H1 (cell line): ENCODE results near the gene SNTG2. TPM values are rescaled to one million over a fixed set of nuclear protein-coding genes. Genes with fewer than 3 reads are reported as not detected.

ENCODE experiments used
- CTCF ChIA-PET: fragments of 300-600 bp; sonication (Branson Sonifier 250); formaldehyde crosslinking; loops from one replicate; lab custom pipeline; 2021; ENCODE audit not compliant: partially characterized antibody; lab: Charles Lee
- POLR2A ChIA-PET: fragments of 300-600 bp; sonication (Branson Sonifier 250); formaldehyde crosslinking; loops from one replicate; lab custom pipeline; 2021; ENCODE audit warnings: inconsistent platforms; ENCODE audit not compliant: partially characterized antibody; lab: Charles Lee
- DNase-seq, 2 experiments: peaks; one replicate each; pipeline versions ENCODE4 v3.0.0 to v3.0.0-alpha.2; 2010 to 2022; ENCODE audit warnings: low spot score in 2 of 2, low read depth in 1 of 2, mixed read lengths in 1 of 2
- FAIRE-seq: peaks from 2 replicates; lab custom pipeline; 2011; peaks lifted over from hg19 to GRCh38; lab: Jason Lieb, UNC
- H2AFZ ChIP-seq: 2 replicates; pipeline ENCODE4 v1.8.1; 2012; ENCODE audit warnings: low read length, inconsistent platforms
- H2AK5ac ChIP-seq: 2 replicates; pipeline ENCODE4 v1.6.1; 2013; ENCODE audit warnings: low read depth, low read length
- H2BK120ac ChIP-seq: replicated peaks from 2 replicates; pipeline ENCODE3; 2013; ENCODE audit warnings: low read depth, low read length, inconsistent platforms
- H2BK12ac ChIP-seq: 2 replicates; pipeline ENCODE4 v1.6.1; 2013; ENCODE audit warnings: low read depth, low read length
- H2BK15ac ChIP-seq: 2 replicates; pipeline ENCODE4 v1.6.1; 2013; ENCODE audit warnings: low read length
- H2BK20ac ChIP-seq: 2 replicates; pipeline ENCODE4 v1.6.1; 2013; ENCODE audit warnings: low read length
- H2BK5ac ChIP-seq: 2 replicates; pipeline ENCODE4 v1.6.1; 2013; ENCODE audit warnings: low read depth, low read length
- H3K14ac ChIP-seq: 2 replicates; pipeline ENCODE4 v1.6.1; 2013; ENCODE audit warnings: inconsistent platforms; ENCODE audit not compliant: insufficient read length
- H3K18ac ChIP-seq: 2 replicates; pipeline ENCODE4 v1.6.1; 2013; ENCODE audit warnings: low read length; ENCODE audit errors: extremely low read depth
- H3K23ac ChIP-seq: 2 replicates; pipeline ENCODE4 v1.6.1; 2013; ENCODE audit warnings: inconsistent platforms; ENCODE audit not compliant: insufficient read length
- H3K23me2 ChIP-seq: 2 replicates; pipeline ENCODE4 v1.6.1; 2013; ENCODE audit warnings: low read depth, low read length
- H3K27ac ChIP-seq: 2 replicates; pipeline ENCODE4 v1.6.1; 2011; ENCODE audit warnings: low read depth, low read length, inconsistent platforms
- H3K27me3 ChIP-seq, 4 experiments: replicated peaks in 1 of 4; 1 replicate in 1 of 4; 2 replicates in 3 of 4; pipeline versions ENCODE4 v1.6.1 to v1.8.1; 2011 to 2013; ENCODE audit warnings: low read length in 3 of 4, mild to moderate bottlenecking in 3 of 4, inconsistent platforms in 2 of 4, mixed read lengths in 2 of 4, moderate library complexity in 1 of 4; ENCODE audit not compliant: control insufficient read depth in 3 of 4, insufficient read depth in 3 of 4; ENCODE audit errors: extremely low read depth in 1 of 4
- H3K36me3 ChIP-seq, 4 experiments: 2 replicates each; pipeline versions ENCODE4 v1.6.1 to v1.8.1; 2011 to 2013; ENCODE audit warnings: mild to moderate bottlenecking in 4 of 4, low read length in 3 of 4, moderate library complexity in 2 of 4, control low read depth in 1 of 4, inconsistent platforms in 1 of 4; ENCODE audit not compliant: insufficient read depth in 4 of 4, control insufficient read depth in 2 of 4
- H3K4ac ChIP-seq: replicated peaks from 2 replicates; pipeline ENCODE3; 2013; ENCODE audit warnings: low read length, low read depth, mixed read lengths, inconsistent platforms; ENCODE audit not compliant: insufficient read length
- H3K4me1 ChIP-seq, 4 experiments: replicated peaks in 1 of 4; 1 replicate in 1 of 4; 2 replicates in 3 of 4; pipeline versions ENCODE4 v1.6.1 to v1.8.1; 2011 to 2013; ENCODE audit warnings: low read length in 3 of 4, inconsistent platforms in 2 of 4, mixed read lengths in 1 of 4; ENCODE audit not compliant: insufficient read depth in 4 of 4, control insufficient read depth in 3 of 4
- H3K4me2 ChIP-seq, 2 experiments: 2 replicates each; pipeline versions ENCODE4 v1.6.1 to v1.8.1; 2011 to 2013; ENCODE audit warnings: low read depth in 2 of 2, low read length in 2 of 2, control low read depth in 1 of 2, inconsistent platforms in 1 of 2, mild to moderate bottlenecking in 1 of 2; ENCODE audit not compliant: insufficient read depth in 1 of 2
- H3K4me3 ChIP-seq, 4 experiments: fragments of 200-600, 300-600 bp in 1 of 4; sonication (generic), shearing (Covaris generic), sonication (Bioruptor Twin) in 1 of 4; 2 replicates each; pipeline versions ENCODE4 v1.5.1 to v1.8.1; 2011 to 2016; ENCODE audit warnings: low read length in 4 of 4, low read depth in 3 of 4, control low read depth in 2 of 4, inconsistent platforms in 2 of 4, mild to moderate bottlenecking in 2 of 4, mixed read lengths in 1 of 4, moderate library complexity in 1 of 4; ENCODE audit not compliant: insufficient read depth in 2 of 4; ENCODE audit errors: extremely low read depth in 1 of 4
- H3K56ac ChIP-seq: replicated peaks from 2 replicates; pipeline ENCODE3; 2013; ENCODE audit warnings: low read depth, mild to moderate bottlenecking, mixed read lengths, low read length, inconsistent platforms; ENCODE audit not compliant: insufficient read length
- H3K79me1 ChIP-seq: 2 replicates; pipeline ENCODE4 v1.6.1; 2013; ENCODE audit warnings: low read depth, low read length, control low read depth
- H3K79me2 ChIP-seq, 2 experiments: 2 replicates each; pipeline versions ENCODE4 v1.6.1 to v1.8.1; 2012 to 2013; ENCODE audit warnings: low read length in 2 of 2, mild to moderate bottlenecking in 2 of 2, inconsistent platforms in 1 of 2; ENCODE audit not compliant: insufficient read depth in 2 of 2, control insufficient read depth in 1 of 2
- H3K9ac ChIP-seq, 4 experiments: replicated peaks in 1 of 4; 1 replicate in 1 of 4; 2 replicates in 3 of 4; pipeline versions ENCODE4 v1.6.1 to v1.8.1; 2011 to 2013; ENCODE audit warnings: low read depth in 3 of 4, low read length in 3 of 4, control low read depth in 2 of 4, mild to moderate bottlenecking in 2 of 4, moderate library complexity in 2 of 4, inconsistent platforms in 1 of 4; ENCODE audit errors: extremely low read depth in 1 of 4
- H3K9me3 ChIP-seq, 2 experiments: 2 replicates each; pipeline versions ENCODE4 v1.6.1 to v1.8.1; 2012 to 2013; ENCODE audit warnings: mild to moderate bottlenecking in 2 of 2, moderate library complexity in 2 of 2, control low read depth in 1 of 2, inconsistent platforms in 1 of 2, low read depth in 1 of 2, low read length in 1 of 2, mixed read lengths in 1 of 2; ENCODE audit not compliant: insufficient read depth in 2 of 2
- H4K20me1 ChIP-seq, 2 experiments: replicated peaks in 1 of 2; 2 replicates each; pipeline versions ENCODE3 to v1.8.1; 2011 to 2013; ENCODE audit warnings: inconsistent platforms in 2 of 2, low read length in 2 of 2, mild to moderate bottlenecking in 1 of 2; ENCODE audit not compliant: insufficient read depth in 2 of 2, control insufficient read depth in 1 of 2
- H4K5ac ChIP-seq: 2 replicates; pipeline ENCODE4 v1.6.1; 2013; ENCODE audit warnings: low read length, low read depth, mixed read lengths, inconsistent platforms; ENCODE audit not compliant: insufficient read length
- H4K8ac ChIP-seq: 2 replicates; pipeline ENCODE4 v1.8.0; 2013; ENCODE audit warnings: mild to moderate bottlenecking, moderate library complexity, low read length, inconsistent platforms; ENCODE audit not compliant: insufficient read depth; ENCODE audit errors: extremely low read depth
- H4K91ac ChIP-seq: replicated peaks from 2 replicates; pipeline ENCODE3; 2013; ENCODE audit warnings: low read length, mixed read lengths, inconsistent platforms; ENCODE audit not compliant: insufficient read length
- CBX5 ChIP-seq: fragments of 300-800, 300-1000 bp; sonication (generic); IDR thresholded peaks from 2 replicates; pipeline ENCODE4 v1.7.1; 2016; ENCODE audit warnings: antibody characterized with exemption, low read length, low read depth
- FOSL1 ChIP-seq: IDR thresholded peaks from 2 replicates; pipeline ENCODE4 v1.6.1; 2011; ENCODE audit warnings: mild to moderate bottlenecking, low read depth, low read length, moderate library complexity; ENCODE audit not compliant: insufficient read depth
- HDAC2 ChIP-seq, 2 experiments: fragments of 300-600 bp in 1 of 2; sonication (generic) in 1 of 2; IDR thresholded peaks; 2 replicates each; pipeline ENCODE4 v1.6.1; 2011 to 2012; ENCODE audit warnings: low read depth in 2 of 2, low read length in 2 of 2, mild to moderate bottlenecking in 2 of 2, moderate library complexity in 2 of 2, borderline replicate concordance in 1 of 2, inconsistent platforms in 1 of 2
- PHF8 ChIP-seq: fragments of 200-600 bp; sonication (generic); conservative IDR thresholded peaks from 2 replicates; pipeline ENCODE4 v1.7.1; 2012; ENCODE audit warnings: low read depth, mild to moderate bottlenecking, inconsistent platforms, low read length, moderate library complexity
- SAP30 ChIP-seq: fragments of 300-600 bp; sonication (generic); IDR thresholded peaks from 2 replicates; pipeline ENCODE4 v1.7.1; 2012; ENCODE audit warnings: low read length, moderate library complexity, mild to moderate bottlenecking, inconsistent platforms; ENCODE audit not compliant: insufficient read depth, insufficient replicate concordance
- SP2 ChIP-seq: IDR thresholded peaks from 2 replicates; pipeline ENCODE4 v1.6.1; 2012; ENCODE audit warnings: mild to moderate bottlenecking, low read length, inconsistent platforms
- WGBS, 2 experiments: shearing (Covaris generic) in 1 of 2; methylation state at CpG; one replicate each; pipeline versions ENCODE4 v1.1.6 to v1.1.7; 2013 to 2015; ENCODE audit warnings: low lambda C conversion rate in 2 of 2, mixed read lengths in 2 of 2, inconsistent platforms in 1 of 2, low coverage in 1 of 2, missing lambda C conversion rate in 1 of 2; ENCODE audit not compliant: insufficient replicate concordance in 2 of 2, insufficient coverage in 1 of 2, insufficient read length in 1 of 2; ENCODE audit errors: extremely low coverage in 1 of 2, missing lambda C conversion rate in 1 of 2; 5-methylcytosine and 5-hydroxymethylcytosine counted together
- polyA plus RNA-seq, 7 experiments: library from polyadenylated mRNA; depleted of rRNA in 3 of 7; stranded (reverse) in 5 of 7; unstranded in 2 of 7; fragments of >200 nt in 5 of 7; fragments of 200-250 nt in 2 of 7; gene quantifications; 1 replicate in 5 of 7; 2 replicates in 1 of 7; 4 replicates in 1 of 7; pipeline versions ENCODE4 v1.2.1 to v1.2.3, GENCODE V29; 2011 to 2013; ENCODE audit warnings: missing spikeins in 2 of 7, mixed read lengths in 2 of 7
- total RNA-seq: library from RNA; stranded (reverse); fragmentation: NEBNext Ultra II Directional; extraction: Animal tissue kit (Norgen Biotek cat#: 25700); gene quantifications from 2 replicates; pipeline ENCODE4 v1.2.1, GENCODE V29; 2021
- TF ChIP-seq, protein P1 (sequence below): IDR thresholded peaks from 2 replicates; pipeline ENCODE4 v1.6.1; 2011; ENCODE audit warnings: low read depth, mild to moderate bottlenecking, low read length; ENCODE audit not compliant: insufficient read depth
- TF ChIP-seq, protein P2 (sequence below): IDR thresholded peaks from 2 replicates; pipeline ENCODE4 v1.6.1; 2011; ENCODE audit warnings: low read length, improper control_type of control experiment

The SNTG2 gene
- total and polyA plus RNA-seq, 2 of the 8 experiments (the other 6 are each of a cell fraction or from before 2014, with no cell fraction given), result 6.6 to 18.1 TPM

DNA sequence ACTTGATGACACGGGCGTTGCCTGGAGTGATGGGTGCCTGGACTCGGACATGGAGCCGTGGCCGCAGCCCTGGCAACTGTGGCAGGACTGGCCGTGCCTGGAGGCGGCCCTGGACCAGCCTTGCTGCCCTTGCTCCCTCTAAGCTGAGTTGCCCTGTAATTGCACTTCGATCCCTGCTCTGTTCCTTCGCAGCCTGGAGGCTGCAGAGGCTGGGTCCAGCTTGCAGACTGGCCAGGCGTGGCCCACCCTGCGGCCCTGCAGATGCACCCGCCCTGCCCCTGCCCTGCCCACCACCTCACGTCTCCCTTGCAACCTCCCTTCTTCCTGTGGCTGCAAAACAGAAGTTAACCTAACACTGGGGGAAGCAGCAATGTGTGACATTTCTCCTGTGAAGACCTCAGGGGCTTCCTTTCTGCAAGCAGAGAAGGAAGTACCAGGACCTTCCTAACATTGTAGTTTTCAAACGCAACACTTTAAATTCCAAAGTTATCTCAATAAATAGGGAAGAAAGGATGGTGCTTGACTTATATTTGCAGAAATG lies 288.0 kb downstream of the SNTG2 start:
- 93% methylated on average over 14 of the region's 14 CpGs; no CpG with 5 or more reads in 1 of the 2 experiments for whole genome bisulfite sequencing, 2 experiments
- no peak overlapping the region for H3K4ac ChIP-seq
- FAIRE-seq, result no peak

More for the DNA sequence above, 288.0 kb downstream of the SNTG2 start:
- no peak overlapping the region for H2BK20ac ChIP-seq
- H2BK12ac ChIP-seq, result no peak overlapping the region
- H2BK120ac ChIP-seq, result no peak overlapping the region
- H2BK5ac ChIP-seq, result no peak overlapping the region
- H2BK15ac ChIP-seq, result no peak overlapping the region
- H3K79me2 ChIP-seq, result no peaks in the 10 kb centered on the region
- H3K9ac ChIP-seq, result no peak overlapping the region
- H4K8ac ChIP-seq, result 0 out of 2 replicates have a peak overlapping the region, but pooled peaks have one; percentile 18
- POLR2A ChIA-PET, result no interaction called here
- no peak overlapping the region for H2AK5ac ChIP-seq
- no peak overlapping the region for H3K4me2 ChIP-seq
- H3K18ac ChIP-seq, result no peak overlapping the region
- H3K4me3 ChIP-seq, result no peak overlapping the region
- no peak overlapping the region for H3K27ac ChIP-seq
- no peak overlapping the region for H3K14ac ChIP-seq
- H3K36me3 ChIP-seq, result no peaks in the 10 kb centered on the region
- no peaks in the 10 kb centered on the region for H3K9me3 ChIP-seq
- no peak overlapping the region for H2AFZ ChIP-seq
- H3K27me3 ChIP-seq, result no peaks in the 10 kb centered on the region; a peak in 2 of 7 replicates
- CTCF ChIA-PET, result no interaction called here
- H3K79me1 ChIP-seq, result no peaks in the 10 kb centered on the region
- DNase-seq, result no peak
- TF ChIP-seq SP2, result no peak
- no peak for TF ChIP-seq CBX5
- no peak for TF ChIP-seq PHF8
- no peak for TF ChIP-seq FOSL1
- no peak for TF ChIP-seq HDAC2 (IDR thresholded peaks at IDR 0.05; ENCODE audit: borderline replicate concordance in 1 of 2, low read depth in 2 of 2, low read length in 2 of 2)
- TF ChIP-seq, protein P1, sequence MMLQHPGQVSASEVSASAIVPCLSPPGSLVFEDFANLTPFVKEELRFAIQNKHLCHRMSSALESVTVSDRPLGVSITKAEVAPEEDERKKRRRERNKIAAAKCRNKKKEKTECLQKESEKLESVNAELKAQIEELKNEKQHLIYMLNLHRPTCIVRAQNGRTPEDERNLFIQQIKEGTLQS, result no peak
- TF ChIP-seq SAP30, result no peak
- TF ChIP-seq, protein P2, sequence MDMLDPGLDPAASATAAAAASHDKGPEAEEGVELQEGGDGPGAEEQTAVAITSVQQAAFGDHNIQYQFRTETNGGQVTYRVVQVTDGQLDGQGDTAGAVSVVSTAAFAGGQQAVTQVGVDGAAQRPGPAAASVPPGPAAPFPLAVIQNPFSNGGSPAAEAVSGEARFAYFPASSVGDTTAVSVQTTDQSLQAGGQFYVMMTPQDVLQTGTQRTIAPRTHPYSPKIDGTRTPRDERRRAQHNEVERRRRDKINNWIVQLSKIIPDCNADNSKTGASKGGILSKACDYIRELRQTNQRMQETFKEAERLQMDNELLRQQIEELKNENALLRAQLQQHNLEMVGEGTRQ, result no peak
- no peak overlapping the region for H4K5ac ChIP-seq
- no peaks in the 10 kb centered on the region for H4K20me1 ChIP-seq
- no peak overlapping the region for H3K56ac ChIP-seq
- no peaks in the 10 kb centered on the region for H3K23me2 ChIP-seq
- H3K23ac ChIP-seq, result no peak overlapping the region
- no peak overlapping the region for H4K91ac ChIP-seq
- H3K4me1 ChIP-seq, result peaks cover 0 to 3% (median 1%) of the 10 kb centered on the region in 4 experiments; a peak in 2 of 7 replicates
